Measurements from ENCODE around the gene RNU1-2. TPM values are rescaled to one million over a fixed set of nuclear protein-coding genes. Genes with fewer than 3 reads are reported as not detected.
"Not testable (repeated sequence)": the region's sequence is repeated elsewhere in the genome, so short reads cannot be mapped to it uniquely, and the experiment has no call there.

The RNU1-2 gene
- total and polyA plus RNA-seq, 2 of the 8 experiments (the other 6 are each of a cell fraction or from before 2014, with no cell fraction given): 145 to 1,303 TPM

- TF ChIP-seq POLR2AphosphoS5 (IDR thresholded peaks at IDR 0.05; ENCODE audit: low read depth, low read length) (no peak), CHD2 (IDR thresholded peaks at IDR 0.05; ENCODE audit: low read length) (no peak), CBX8 (IDR thresholded peaks at IDR 0.05; ENCODE audit: borderline replicate concordance, low read depth, low read length) (no peak)
Observed at GRCh38 chr1:16927711-16928485, 32.1 kb downstream of the RNU1-2 start (continued).

GRCh38 chr1:16929146-16930041 lies 33.6 kb downstream of the RNU1-2 start:
- not testable (repeated sequence) for H3K9ac ChIP-seq (replicated peaks in 1 of 4; ENCODE audit: extremely low read depth in 1 of 4, low read depth in 3 of 4, low read length in 3 of 4)
- CTCF ChIA-PET (ENCODE audit: partially characterized antibody): interaction anchor here (0.8 to 3.5 kb wide), 18 partner anchors 8 to 320 kb away, joined by 3 to 22 read pairs (median 6); partner anchors contain the start of gene CROCC

More at GRCh38 chr1:16929146-16930041, 33.6 kb downstream of the RNU1-2 start:
- H3K4ac ChIP-seq (replicated peaks; ENCODE audit: insufficient read length, low read depth, low read length); H4K5ac ChIP-seq (ENCODE audit: insufficient read length, low read depth, low read length); H3K56ac ChIP-seq (replicated peaks; ENCODE audit: insufficient read length, low read depth, low read length); H3K27me3 ChIP-seq (replicated peaks in 1 of 4; ENCODE audit: control insufficient read depth in 3 of 4, extremely low read depth in 1 of 4, insufficient read depth in 3 of 4, low read length in 3 of 4); H3K27ac ChIP-seq (ENCODE audit: low read depth, low read length); H3K9me3 ChIP-seq (ENCODE audit: insufficient read depth in 2 of 2, low read depth in 1 of 2, low read length in 1 of 2); H2BK120ac ChIP-seq (replicated peaks; ENCODE audit: low read depth, low read length); H2BK5ac ChIP-seq (ENCODE audit: low read depth, low read length); H3K14ac ChIP-seq (ENCODE audit: insufficient read length); FAIRE-seq; H3K4me3 ChIP-seq (ENCODE audit: extremely low read depth in 1 of 4, insufficient read depth in 2 of 4, low read depth in 3 of 4, low read length in 4 of 4); H3K23ac ChIP-seq (ENCODE audit: insufficient read length); H3K18ac ChIP-seq (ENCODE audit: extremely low read depth, low read length); H2BK20ac ChIP-seq (ENCODE audit: low read length); H2AFZ ChIP-seq (ENCODE audit: low read length); H3K23me2 ChIP-seq (ENCODE audit: low read depth, low read length); H2AK5ac ChIP-seq (ENCODE audit: low read depth, low read length); DNase-seq (ENCODE audit: low read depth in 1 of 2, low spot score in 2 of 2); H2BK12ac ChIP-seq (ENCODE audit: low read depth, low read length); H3K4me2 ChIP-seq (ENCODE audit: insufficient read depth in 1 of 2, low read depth in 2 of 2, low read length in 2 of 2); H2BK15ac ChIP-seq (ENCODE audit: low read length); H4K91ac ChIP-seq (replicated peaks; ENCODE audit: insufficient read length, low read length); H3K79me2 ChIP-seq (ENCODE audit: control insufficient read depth in 1 of 2, insufficient read depth in 2 of 2, low read length in 2 of 2): not testable (repeated sequence)
- H4K20me1 ChIP-seq (replicated peaks in 1 of 2; ENCODE audit: control insufficient read depth in 1 of 2, insufficient read depth in 2 of 2, low read length in 2 of 2): peaks cover 2 to 17% of the 10 kb centered on the region in 2 experiments
- H3K4me1 ChIP-seq (replicated peaks in 1 of 4; ENCODE audit: control insufficient read depth in 3 of 4, insufficient read depth in 4 of 4, low read length in 3 of 4): peaks cover 0 to 13% (median 7%) of the 10 kb centered on the region in 4 experiments; a peak in 5 of 7 replicates
- 0 out of 2 replicates have a peak overlapping the region, but pooled peaks have one; percentile 51 for H4K8ac ChIP-seq (ENCODE audit: extremely low read depth, insufficient read depth, low read length)
- 90% methylated on average over 22 of the region's 24 CpGs; no CpG with 5 or more reads in 1 of the 2 experiments for WGBS, 2 experiments (ENCODE audit: extremely low coverage in 1 of 2, insufficient coverage in 1 of 2, insufficient read length in 1 of 2, insufficient replicate concordance in 2 of 2, low coverage in 1 of 2, low lambda C conversion rate in 2 of 2, missing lambda C conversion rate in 1 of 2)
- H3K36me3 ChIP-seq (ENCODE audit: control insufficient read depth in 2 of 4, insufficient read depth in 4 of 4, low read length in 3 of 4): peaks cover 0 to 10% (median 7%) of the 10 kb centered on the region in 4 experiments; a peak in 2 of 8 replicates
- peaks cover 19% of the 10 kb centered on the region for H3K79me1 ChIP-seq (ENCODE audit: low read depth, low read length)
- POLR2A ChIA-PET (ENCODE audit: partially characterized antibody): interaction anchor here (1.3 to 1.9 kb wide), 4 partner anchors 15 to 84 kb away, joined by 3 to 15 read pairs (median 3); no protein-coding TSS in a partner anchor

All from H1 (cell line).